NCI-H446 (cell line): ENCODE data around the gene RBM19.
A peak's percentile ranks its signal among the peaks of the same experiment; 100 is the strongest.
"Not testable (repeated sequence)": the region's sequence is repeated elsewhere in the genome, so short reads cannot be mapped to it uniquely, and the experiment has no call there.

Experiments used
- DNase-seq, 2 experiments: peaks; one replicate each; lab custom pipeline; 2025; lab: John Stamatoyannopoulos, UW

RBM19 gene

DNA sequence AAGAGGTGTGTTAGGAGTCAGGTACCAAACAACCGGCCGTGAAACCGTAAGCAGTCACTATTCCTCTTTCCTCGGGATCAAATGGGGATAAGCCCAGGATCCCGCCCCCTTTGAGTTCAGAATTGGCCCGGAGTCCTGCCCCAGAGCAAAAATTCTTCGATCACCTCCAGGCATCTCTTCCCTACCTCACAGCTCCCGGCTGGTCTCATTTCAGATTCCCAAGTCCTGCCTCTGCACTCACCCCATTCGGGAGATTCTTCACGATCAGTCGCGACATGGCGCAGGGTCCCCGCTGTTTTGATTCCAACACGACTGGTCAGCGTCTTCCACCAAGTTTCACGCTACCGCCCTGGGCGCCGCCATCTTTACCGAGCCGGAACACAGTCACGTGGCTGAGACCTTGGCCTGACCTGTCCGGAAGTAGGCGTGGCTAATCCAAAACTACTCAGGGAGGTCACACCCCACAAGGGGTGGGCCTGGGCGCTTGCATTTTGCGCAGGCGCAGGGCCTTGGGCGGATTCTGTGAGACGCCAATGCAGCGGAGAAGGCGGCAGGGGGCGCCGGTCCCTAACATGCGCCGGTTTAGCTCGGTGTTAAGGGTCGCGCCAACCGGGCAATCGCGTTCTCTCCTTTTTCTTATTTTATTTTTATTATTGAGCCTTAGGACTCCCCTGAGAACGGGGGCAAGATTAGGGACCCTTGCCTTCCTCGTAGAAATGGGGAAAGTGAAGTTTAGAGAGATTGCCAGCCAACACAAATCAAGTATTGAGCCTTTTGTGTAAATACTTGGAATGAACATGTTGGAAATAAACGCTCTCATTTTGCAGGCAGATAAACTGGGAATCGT, at the start of gene RBM19:
RBM19 (minus strand) TSS at position 375 of the 847 bp plus-strand sequence; CDS start at position 277, 98 bp downstream.
- peak; percentile 93 to 98 for DNase-seq

DNA sequence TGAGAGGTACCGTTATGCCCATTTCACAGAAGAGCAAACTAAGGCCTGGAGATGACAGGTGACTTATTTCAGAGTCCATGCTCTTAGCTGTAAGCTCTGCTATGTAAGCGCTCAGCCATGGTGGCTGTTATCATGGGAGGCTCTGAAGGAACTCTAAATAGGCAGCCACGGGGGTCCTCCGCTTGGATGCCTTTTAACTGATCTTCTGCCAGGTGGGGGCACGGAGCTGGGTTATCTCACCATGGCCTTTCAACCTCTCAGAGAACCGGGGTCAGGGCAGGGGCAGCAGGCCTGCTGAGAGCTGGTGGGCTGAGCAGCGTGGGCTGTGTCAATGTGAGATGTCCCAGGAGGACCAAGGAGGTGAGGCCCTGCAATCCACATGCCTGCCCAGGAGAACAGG, 49.7 kb upstream of the RBM19 start:
- no peak for DNase-seq

DNA sequence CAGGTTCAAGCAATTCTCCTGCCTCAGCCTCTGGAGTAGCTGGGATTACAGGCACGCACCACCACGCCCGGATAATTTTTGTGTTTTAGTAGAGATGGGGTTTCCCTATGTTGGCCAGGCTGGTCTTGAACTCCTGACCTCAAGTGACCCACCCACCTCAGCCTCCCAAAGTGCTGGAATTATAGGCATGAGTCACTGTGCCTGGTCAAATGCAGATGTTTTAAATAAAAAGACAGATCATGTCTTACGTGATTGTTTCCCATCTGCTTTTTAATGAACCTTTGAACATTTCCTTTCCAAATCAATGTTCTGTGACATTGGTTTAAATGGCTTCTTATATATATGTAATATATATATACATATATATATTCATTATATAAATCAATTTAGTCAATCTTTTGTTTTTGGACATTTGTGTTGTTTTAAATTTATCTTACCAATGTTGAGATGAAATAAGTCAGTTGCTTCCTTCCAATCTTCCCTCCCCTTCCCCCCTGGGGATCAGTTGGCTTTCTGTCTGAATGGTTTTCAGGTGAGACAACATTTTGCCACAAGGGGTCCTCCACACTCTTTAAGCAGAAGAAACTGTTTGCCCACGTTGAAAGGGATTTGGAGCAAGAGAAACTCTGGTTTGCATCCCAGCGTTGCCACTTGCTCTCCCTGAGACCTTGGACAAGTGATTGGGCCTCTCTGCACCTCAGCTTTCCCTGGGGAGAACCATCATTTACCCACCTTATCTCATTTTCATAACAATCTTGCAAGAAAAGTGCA, 47.6 kb upstream of the RBM19 start:
- DNase-seq, result no peak

DNA sequence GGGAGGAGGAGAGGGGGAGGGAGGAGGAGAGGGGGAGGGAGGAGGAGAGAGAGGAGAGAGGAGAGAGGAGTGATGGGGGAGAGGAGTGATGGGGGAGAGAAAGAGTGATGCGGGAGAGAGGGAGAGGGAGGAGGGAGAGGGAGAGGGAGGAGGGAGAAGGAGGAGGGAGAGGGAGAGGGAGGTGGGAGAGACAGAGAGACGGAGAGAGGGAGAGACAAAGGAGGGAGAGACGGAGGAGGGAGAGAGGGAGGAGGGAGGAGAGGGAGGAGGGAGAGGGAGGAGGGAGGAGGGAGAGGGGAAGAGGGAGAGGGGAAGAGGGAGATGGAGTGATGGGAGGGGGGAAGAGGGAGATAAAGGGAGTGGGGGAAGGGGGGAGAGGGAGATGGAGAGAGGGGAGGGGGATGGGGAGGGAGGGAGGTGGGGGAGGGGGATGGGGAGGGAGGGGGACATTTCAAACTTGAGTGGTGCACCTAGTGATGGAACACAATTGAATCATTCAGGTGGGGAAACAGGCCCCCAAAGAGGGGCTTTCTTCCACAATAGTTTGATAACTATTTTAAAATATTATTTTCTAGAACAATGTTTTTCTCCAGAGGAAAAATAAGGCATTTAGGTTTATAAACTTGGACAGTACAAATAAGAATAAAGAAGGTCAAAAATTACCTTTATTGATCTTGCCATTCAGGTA, 46.8 kb upstream of the RBM19 start:
- no peak for DNase-seq

- DNase-seq, result no peak
These were observed 45.6 kb upstream of the RBM19 start for GRCh38 chr12:114011711-114012110.

DNA sequence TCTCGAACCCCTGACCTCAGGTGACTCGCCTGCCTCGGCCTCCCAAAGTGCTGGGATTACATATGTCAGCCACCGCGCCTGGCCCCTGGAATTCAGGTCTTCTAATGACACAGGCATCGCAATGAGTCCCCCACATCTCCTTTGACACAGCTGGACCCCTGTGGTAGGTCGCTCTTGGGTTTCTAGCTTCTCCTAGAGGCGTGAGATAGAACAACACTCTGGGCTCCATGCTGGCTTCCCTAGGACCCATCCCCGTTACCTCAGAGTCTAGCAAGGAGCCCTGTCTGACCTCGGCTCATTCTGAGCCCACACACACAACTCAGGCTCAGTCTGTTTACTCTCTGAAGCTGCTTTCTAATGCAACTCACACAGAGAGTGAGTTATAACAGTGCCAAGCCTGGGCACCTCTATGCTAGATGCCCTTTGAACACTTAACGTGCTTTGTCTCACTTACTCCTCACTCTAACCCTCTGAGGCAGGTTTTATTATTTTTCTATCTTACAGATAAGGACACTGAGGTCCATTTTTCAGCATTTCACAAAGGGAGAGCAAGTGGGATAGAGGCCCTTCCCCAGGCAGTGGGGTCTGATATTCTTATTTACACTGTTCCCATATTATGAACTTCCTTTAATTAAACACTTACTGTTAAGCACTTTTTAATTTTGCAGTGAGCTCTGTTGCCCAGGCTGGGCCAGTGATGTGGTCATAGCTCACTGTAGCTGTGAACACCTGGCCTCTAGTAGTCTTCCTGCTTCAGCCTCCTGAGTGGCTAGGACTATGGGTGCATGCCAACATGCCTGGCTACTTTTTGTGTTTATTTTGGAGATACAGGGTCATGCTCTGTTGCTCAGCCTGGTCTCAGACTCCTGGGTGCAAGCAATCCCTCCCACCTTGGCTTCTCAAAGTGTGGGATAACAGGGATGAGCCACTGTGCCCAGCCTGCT, 40.6 kb upstream of the RBM19 start:
- no peak for DNase-seq

DNA sequence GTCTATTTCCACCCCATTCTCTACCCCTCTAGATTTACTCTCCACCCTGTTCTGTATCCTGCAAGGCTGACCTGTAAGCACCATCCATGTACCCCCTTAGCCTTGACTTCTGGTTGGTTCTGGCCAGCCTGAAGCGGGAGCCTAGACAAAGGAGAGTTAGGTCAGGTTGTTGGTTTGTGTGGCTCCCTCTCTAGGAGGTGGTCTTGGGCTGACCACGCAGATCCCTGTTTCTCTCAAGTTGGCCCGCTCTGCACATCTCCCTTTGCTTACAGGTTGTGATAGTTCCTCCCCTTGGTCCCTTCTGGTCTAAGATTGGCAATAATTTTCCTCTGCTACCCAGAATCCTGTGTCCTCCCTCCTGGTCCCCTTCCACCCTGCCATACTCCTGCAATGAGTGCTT, 38.3 kb upstream of the RBM19 start:
- no peak for DNase-seq

DNA sequence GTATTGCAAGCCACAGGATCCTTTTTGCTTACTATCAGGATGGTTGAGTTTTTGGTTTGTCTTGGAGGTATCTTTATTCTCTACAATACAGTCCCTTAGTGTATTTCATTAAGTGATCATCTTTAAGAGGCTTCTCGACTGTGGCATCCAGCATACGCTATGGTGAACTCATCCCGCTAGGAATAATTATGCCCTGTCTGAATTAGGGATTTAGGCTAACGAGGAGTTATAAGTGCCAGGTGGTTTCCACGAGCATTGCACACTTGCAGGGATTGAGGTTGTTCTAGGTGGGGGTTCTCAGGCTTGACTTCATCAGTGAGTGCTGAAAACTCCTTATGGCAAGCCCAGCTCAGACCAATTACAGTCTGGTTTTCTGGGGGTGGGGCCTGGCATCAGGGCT, 37.2 kb upstream of the RBM19 start:
- DNase-seq, result no peak

- no peak for DNase-seq
These were observed 35.6 kb upstream of the RBM19 start for GRCh38 chr12:114001511-114002340.

GRCh38 chr12:114000861-114001260, 34.7 kb upstream of the RBM19 start:
- no peak for DNase-seq

DNA sequence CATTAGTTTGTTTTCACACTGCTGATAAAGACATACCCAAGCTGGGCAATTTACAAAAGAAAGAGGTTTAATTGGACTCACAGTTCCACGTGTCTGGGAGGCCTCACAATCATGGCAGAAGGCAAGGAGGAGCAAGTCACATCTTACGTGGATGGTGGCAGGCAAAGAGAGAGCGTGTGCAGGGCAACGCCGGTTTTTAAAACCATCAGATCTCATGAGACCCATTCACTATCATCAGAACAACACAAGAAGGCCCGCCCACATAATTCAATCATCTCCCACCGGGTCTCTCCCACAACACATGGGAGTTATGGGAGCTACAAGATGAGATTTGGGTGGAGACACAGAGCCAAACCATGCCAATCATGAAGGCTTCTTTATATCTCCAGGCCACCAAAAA, 34.1 kb upstream of the RBM19 start:
- not testable (repeated sequence) for DNase-seq

- DNase-seq, result no peak
These were observed 31.2 kb upstream of the RBM19 start for GRCh38 chr12:113997365-113997764.

DNA sequence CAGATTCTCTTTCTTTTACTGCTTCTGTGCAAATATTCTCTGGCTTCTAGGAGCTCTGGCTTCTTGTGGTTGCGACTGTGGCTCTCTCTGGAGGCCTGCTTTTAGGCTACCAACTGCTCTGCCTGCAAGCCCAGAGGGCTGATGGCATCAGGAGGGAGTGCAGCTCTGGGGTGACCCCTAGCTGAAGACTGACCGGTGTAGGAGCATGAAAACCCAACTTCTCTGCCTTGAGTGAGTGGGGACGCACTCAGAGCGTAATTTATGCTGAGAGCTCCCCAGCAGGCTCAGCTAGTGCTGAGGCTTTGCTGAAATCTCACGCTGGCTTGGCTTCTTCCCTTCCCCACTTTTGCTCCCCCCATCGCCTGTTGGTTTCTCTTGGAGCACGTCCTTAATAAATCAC, 29.9 kb upstream of the RBM19 start:
- DNase-seq, result no peak

GRCh38 chr12:113994051-113994450, 27.9 kb upstream of the RBM19 start:
- no peak for DNase-seq

DNA sequence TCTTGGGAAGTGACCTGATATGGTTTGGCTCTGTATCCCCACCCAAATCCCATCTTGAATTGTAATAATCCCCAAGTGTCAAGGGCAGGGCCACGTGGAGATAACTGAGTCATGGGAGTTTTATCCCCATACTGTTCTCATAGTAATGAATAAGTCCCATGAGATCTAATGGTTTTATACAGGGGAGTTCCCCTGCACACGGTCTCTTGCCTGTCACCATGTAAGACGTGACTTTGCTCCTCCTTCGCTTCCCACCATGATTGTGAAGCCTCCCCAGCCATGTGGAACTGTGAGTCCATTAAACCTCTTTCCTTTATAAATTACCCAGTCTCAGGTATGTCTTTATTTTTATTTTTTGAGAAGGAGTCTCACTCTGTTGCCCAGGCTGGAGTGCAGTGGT, 26.6 kb upstream of the RBM19 start:
- DNase-seq, result not testable (repeated sequence)

DNA sequence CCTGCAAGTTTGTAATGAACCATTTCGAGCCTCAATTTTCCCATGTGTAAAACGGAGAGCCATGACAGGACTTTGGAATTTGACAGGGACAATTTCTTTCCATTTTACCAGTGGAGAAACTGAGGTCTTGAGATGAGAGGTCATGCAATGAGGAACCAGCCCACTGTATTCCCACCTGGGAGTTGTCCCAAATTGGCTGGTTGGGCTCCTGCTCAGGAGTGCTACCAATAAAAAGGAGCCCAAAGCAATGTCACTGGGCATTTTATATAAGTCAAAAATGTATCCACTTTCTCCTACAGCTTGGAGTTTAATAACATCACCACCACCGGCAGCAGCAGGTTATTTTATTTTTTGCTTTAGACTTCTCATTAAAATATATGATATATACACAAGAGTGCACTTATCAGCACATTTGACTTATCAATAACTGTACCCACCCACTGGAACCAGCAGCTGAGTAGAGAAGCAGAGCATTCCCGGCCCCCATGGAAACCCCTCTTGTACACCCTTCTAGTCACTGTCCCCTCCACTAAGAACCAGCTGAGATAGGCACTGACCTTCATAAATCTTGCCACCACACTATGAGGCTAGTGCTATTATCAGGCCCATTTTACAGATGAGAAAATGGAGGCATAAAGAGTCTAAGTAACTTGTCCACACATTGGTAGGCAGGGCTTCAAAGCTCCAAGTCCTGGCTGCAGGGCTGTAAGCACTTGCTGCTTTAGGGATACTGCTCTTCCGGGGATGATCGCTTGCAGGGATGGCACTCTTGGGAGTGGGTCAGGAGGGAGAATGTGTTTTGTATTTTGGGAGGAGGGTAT, 25.3 kb upstream of the RBM19 start:
- no peak for DNase-seq

DNA sequence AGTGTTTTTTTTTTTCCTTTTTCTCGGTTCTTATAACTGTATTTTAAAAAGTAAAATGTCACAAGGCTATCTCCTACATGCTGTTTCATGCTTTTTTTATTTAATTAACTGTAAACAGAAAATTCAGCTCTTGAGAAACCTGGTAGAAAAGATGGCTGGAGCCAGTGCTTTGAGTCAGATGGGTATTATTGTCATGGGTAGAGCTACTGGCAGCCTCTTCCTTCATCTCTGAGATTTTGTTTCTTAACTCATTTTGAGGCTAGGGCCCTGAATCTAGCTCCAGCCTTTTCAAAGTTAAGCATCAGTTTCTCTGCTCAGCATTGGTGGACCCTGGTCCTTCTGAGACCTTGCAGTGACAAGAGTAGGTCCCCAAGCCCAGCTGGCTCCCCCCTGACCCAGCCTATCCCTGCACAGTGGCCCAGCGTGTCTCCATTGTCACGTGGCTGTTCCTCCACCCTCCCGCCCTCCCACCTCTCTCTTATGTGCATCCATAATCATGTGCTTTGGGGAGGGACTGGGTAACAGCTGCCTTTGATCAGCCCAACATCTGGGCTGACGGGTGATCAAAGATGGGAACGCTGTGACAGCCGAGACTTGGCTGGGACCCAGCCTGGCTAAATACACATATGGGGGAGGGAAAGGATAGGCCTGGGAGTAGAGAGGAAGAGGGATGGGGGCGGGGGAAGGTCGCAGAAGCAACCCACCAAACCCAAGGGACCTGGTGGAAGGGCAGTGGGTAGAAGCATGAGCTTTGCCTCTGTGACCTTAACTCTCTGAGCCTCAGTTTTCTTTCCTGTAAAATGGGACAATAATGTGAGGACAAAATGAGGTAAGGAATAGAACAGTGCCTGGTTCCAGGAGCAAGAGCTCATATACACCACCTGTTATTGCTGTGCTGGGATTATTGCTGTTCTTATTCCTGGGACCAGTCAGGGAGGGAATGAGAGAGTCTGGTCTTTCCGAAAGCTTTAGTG, 24.4 kb upstream of the RBM19 start:
- DNase-seq, result no peak

DNA sequence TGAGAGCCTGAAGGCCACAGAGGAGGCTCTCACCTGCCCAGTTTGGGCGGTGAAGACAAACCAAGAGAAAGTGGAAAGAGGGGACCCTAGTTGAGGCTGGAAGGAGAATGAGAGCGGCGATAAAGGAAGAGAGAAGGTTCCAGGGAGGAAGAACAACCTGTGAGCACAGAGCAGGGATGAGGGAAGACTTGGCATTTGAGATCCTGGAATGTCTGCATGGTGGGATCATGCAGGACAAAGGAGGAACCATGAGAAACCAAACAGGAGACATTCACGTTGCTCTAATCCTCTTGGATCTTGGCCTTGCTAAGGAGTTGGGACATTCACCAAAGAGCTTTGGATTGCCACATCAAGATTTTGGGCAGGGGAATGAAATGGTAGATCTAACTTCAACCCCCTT, 22.9 kb upstream of the RBM19 start:
- no peak for DNase-seq

DNA sequence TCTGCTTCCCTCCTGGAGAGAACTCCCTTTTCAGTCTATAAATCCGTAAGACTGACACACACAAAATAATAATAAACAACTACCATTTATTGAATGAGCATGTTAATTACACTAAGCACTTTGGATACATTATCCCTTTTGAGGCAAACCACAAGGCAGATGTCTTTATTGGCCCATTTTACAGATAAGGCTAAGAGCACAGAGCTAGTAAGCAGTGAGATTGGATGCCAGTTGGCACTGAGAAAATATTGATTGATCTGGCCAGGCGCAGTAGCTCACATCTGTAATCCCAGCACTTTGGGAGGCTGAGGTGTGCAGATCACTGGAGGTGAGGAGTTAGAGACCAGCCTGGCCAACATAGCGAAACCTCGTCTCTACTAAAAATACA, 21.9 kb upstream of the RBM19 start:
- DNase-seq, result no peak
